Measurements from ENCODE around the gene FBXL15.

The FBXL15 gene

DNA sequence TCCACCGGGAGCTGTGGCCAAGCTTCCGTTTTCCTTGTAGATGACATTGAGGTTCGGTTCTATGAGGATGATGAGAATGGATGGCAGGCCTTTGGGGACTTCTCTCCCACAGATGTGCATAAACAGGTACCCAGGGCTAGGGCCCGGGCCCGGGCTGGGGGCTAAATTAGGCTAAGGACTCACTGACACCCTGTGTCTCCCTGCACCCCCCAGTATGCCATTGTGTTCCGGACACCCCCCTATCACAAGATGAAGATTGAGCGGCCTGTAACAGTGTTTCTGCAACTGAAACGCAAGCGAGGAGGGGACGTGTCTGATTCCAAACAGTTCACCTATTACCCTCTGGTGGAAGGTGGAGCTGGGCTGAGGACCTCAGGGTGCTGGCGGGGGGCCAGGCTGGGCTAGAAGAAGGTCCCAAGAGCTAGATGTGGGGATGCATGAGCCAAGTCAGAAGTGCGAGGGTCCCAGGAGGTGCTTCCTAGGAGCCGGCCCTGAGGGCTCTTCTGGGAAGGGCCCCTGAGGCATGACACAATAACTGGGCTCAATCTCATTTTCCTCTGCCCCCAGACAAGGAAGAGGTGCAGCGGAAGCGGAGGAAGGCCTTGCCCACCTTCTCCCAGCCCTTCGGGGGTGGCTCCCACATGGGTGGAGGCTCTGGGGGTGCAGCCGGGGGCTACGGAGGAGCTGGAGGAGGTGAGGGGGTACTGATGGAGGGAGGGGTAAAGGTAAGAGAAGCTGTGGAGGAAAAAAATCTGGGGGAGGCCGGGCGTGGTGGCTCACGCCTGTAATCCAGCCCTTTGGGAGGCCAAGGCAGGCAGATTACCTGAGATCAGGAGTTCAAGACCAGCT, 22.2 kb upstream of the FBXL15 start:
- DNase-seq (ENCODE audit: low read depth), result no peak

- peak; percentile 84 for DNase-seq (ENCODE audit: low read depth)
These were observed 21.2 kb upstream of the FBXL15 start for GRCh38 chr10:102399217-102400021.

- DNase-seq (ENCODE audit: low read depth), result no peak
These were observed 20.6 kb upstream of the FBXL15 start for GRCh38 chr10:102400076-102400475.

DNA sequence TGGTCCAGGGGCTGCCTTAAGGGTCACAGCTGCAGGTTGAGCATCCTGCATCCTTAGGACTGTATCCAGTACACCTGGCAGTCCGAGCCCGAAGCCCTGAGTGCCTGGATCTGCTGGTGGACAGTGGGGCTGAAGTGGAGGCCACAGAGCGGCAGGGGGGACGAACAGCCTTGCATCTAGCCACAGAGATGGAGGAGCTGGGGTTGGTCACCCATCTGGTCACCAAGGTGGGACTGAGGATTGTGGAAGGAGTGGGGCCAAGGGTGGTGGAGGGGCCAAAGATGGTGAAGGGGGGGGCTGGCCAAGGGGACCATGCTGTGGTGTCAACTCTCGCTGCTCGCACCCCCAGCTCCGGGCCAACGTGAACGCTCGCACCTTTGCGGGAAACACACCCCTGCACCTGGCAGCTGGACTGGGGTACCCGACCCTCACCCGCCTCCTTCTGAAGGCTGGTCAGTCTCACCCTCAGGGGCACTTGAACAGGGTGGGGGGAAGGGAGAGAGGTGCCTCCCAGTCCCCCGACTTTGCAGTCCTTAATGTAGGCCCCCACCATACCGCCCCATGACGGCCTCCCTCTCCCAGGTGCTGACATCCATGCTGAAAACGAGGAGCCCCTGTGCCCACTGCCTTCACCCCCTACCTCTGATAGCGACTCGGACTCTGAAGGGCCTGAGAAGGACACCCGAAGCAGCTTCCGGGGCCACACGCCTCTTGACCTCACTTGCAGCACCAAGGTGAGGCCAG, 19.9 kb upstream of the FBXL15 start:
- DNase-seq (ENCODE audit: low read depth), result no peak

GRCh38 chr10:102401342-102401654, 19.3 kb upstream of the FBXL15 start:
- DNase-seq (ENCODE audit: low read depth), result no peak

GRCh38 chr10:102401735-102402511, 18.7 kb upstream of the FBXL15 start:
- DNase-seq (ENCODE audit: low read depth), result peak; percentile 63

DNA sequence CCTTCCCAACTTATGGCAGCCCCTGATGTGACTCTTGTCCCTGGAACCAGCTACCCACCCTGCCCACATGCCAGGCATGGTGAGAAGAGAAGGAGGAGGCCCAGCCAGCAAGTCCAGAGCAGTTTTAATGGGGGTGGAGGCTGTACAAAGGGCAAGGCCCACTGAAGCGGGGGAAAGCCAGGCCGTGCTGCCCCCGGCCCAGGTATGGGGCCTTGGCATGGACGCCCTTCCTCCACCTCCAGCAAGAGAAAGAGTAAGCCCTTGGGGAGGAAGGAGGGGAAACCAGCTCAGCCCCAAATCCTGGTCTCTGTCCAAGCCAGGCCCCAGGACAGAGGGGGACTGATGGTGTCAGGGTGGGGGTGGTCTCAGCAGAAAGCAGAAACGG, 18.1 kb upstream of the FBXL15 start:
- DNase-seq (ENCODE audit: low read depth), result no peak

DNA sequence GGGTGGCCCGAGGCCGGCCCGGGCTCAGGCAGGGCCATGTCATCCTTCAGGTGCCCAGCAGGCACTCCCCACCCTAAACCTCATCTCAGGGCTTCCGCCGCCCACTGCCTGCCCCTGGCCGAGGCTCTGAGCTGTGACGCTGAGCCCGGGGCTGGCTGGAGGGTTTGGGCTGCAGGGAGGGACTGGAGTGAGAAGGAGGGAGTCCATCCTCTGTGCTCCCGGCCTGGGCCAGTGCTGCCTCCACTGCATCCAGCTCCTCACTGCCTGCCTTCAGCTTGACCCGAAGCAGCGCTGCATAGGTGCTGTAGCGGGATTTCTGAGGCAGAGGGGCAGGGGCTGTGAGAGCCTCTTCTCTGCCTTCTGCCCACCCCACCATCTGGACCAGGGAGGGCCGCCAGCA, 17.5 kb upstream of the FBXL15 start:
- no peak for DNase-seq (ENCODE audit: low read depth)

DNA sequence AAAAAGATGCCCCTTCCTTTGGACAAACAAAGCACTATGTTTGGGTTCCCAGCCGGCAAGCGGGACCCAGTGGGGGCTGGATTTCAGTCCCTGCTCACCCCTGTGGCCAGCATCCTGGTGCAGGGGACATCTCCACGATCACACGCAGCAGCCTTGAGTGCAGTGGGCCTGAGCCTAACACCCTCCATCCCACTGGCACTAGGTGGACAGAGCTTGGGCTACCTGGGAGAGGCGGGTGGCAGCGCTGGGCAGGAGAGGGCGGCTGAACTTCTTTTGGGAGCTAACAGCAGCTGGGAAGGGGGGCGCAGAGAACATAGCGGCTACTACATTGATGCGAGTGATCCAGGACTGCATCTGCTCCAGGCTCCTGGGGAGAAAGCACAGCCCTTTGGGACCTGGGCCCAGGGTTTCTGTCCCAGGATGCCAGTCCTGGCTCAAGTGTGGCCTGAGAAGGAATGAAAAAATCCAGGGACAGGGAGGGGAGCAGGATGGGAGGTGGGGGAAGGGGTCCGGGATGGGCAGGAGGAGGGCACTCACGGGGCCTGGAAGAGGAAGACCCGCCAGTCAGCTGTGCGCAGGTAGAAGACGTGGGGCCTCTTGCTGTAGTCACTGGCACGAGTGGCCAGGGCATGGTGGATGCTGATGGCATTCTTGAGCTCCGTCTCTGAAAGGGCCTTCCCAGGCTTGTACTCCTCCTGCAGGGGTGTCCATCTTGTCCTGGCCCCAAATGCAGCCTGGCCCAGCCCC, 16.1 kb upstream of the FBXL15 start:
- no peak for DNase-seq (ENCODE audit: low read depth)

DNA sequence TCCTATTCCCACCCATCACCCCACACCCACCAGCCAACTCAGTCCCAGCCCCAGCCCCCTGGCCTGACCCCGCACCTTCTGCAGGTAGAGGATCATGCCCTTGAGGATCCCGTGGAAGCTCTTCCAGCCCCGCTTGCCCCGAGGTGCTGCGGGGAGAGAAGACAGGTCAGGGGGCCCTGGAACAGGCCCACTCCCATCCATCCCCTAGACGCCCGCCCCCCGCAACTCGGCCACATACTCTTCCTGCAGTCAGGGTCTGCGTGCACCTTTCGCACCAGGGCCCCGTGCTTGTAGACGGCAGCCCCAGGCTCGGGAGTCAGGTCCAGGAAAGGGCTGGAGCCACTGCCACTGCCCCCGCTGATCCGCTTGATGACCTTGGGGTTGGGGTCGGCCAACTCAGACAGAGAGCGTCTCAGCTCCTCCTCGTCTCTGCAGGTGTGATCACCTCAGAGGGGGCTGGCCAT, 15.5 kb upstream of the FBXL15 start:
- no peak for DNase-seq (ENCODE audit: low read depth)

- DNase-seq (ENCODE audit: low read depth), result no peak
These were observed 15.0 kb upstream of the FBXL15 start for GRCh38 chr10:102405632-102406031.

DNA sequence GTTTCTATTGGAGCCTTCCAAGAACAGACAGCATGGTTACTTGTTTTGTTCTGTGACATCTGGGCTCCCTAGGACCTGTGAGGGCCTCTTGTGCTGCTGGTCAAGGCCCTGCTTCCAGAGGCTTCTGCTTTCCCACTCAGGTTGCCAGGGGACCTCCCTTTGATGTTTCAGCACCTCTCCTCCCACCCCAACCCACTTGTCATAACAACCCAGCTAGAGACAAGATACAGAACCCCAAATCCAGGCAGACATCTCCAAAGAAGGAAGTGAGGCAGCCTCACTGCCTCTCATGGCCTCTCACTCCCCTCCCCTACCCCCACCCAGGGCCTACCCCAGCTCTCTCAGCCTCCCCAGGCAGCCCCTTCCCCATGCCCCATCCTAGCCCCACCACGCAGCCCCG, 13.8 kb upstream of the FBXL15 start:
- no peak for DNase-seq (ENCODE audit: low read depth)

GRCh38 chr10:102407425-102408130, 13.1 kb upstream of the FBXL15 start:
- DNase-seq (ENCODE audit: low read depth), result no peak

GRCh38 chr10:102408131-102408727, 12.4 kb upstream of the FBXL15 start:
- DNase-seq (ENCODE audit: low read depth), result no peak

- DNase-seq (ENCODE audit: low read depth), result peak; percentile 45
These were observed 11.7 kb upstream of the FBXL15 start for GRCh38 chr10:102408728-102409603.

DNA sequence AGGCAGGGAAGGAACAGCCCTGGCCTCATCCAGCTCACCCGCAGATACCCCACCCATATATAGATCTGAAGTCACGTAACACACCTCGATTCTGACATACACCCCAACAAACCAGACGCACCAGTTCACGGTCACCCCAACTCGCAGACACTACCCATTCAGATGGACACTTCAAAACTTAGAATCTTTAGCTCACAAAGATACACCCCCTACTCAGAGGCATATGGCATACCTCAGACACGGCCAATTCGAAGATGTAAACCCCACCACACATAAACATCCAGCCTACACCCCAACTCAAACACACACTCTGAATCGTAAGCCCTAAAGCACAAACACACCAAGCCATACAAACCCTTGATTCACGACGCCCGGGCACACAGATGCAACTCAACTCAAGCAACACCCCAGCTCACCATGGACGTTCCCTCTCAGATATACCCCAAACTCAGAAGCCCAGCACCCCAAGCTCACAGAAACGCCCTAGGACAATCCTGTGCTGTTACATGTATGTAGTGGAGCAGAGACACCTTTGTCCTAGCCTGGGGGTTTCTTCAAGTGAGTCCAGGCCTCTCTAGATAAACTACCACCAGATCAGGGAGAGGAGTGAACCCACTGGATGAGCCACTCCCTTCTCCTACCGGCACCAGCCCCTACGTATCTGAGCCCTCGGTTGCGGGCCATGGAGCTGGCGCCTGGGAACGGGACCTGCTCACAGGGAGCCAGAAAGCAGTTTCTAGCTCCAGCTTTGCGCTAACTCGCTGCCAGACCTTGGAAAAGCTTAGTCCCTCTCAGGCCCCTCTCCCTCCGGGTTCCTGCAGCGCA, 10.8 kb upstream of the FBXL15 start:
- DNase-seq (ENCODE audit: low read depth), result peak; percentile 20

DNA sequence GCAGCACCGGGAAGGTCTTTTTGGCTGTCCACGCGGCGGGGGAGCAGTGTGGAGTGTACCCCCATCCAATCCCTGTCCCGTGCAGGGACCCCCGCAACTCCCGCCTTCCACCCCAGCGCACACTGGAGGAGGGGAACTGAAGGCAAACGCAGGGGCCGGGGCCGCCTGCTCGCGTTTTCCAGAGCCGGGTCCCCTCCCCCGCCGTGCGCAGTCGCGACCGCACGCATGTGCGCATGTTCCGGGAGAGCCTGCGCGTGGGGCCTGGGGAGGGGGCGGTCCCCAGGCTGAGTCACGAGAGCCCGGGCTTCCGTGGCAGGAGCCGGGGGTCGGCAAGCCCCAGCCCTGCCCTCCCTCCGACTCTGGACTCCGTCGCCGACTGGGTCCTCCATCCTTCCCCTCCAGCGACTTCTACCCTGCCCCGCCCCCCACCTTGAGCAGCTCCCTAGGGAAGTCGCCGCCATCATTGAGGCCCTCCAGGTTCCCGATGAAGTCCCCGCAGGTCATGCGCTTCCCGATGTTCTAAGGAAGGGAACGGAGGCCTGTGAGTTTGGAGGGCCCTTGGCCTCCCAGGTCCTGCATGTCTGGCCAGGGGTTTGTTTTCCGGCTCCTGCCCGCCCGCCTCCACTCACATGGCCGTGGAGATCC, 10.1 kb upstream of the FBXL15 start:
- peak; percentile 31 for DNase-seq (ENCODE audit: low read depth)
